ENCODE data around the gene FHDC1.

FHDC1 gene

GRCh38 chr4:152988721-152989553 lies 52.8 kb downstream of the FHDC1 start:
- DNase-seq: no peak

DNA sequence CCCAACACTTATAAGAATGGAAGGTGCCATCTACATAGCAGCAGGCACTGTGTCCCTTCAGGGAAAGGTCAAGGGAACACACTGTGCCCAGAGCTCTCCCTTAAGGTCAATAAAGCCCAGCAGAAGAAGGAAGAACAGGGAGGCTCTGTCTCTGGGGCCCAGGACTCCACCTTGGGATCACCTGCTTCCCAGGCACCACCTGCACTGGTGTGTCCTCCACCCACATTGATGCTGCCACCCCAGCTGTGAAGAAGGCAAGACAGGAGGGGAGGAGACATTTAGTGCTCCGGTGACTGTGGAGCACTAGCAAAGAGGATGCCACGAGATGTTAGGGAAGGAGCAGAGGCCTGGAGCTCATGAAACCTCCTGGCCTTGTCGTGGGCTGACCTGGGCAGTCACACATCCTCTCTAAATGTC lies 53.4 kb downstream of the FHDC1 start:
- DNase-seq: no peak

- DNase-seq: no peak
Measured at GRCh38 chr4:152990471-152991131, 54.5 kb downstream of the FHDC1 start.

GRCh38 chr4:152991398-152991797 lies 55.3 kb downstream of the FHDC1 start:
- DNase-seq: no peak

GRCh38 chr4:152992027-152992426 lies 55.9 kb downstream of the FHDC1 start:
- no peak for DNase-seq

- no peak for DNase-seq
Measured at GRCh38 chr4:152992466-152992865, 56.3 kb downstream of the FHDC1 start.

- no peak for DNase-seq
Measured at GRCh38 chr4:152994038-152994437, 57.9 kb downstream of the FHDC1 start.

DNA sequence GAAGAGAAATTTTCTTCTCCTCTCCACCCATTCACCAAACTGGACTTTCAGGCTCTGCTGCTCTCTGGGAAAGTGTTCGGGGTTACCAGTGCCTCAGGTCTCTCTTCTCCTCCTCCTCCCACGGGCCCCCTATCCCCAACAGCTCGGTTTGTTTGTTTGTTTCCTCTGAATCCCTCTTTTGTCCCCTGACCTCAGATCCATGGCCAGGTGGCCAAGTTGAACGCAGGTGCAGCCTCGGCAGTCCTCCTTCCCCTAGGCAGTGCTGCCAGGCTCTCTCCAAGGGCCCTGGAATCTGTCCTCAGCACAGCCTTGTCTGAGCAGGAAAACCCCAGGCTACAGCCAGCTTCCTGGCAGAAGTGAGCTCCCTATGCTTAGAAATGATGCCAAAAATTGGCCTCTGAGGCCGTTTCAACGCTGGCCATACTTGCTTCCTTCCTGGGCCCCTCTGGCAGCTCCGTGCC lies 60.0 kb downstream of the FHDC1 start:
- no peak for DNase-seq

DNA sequence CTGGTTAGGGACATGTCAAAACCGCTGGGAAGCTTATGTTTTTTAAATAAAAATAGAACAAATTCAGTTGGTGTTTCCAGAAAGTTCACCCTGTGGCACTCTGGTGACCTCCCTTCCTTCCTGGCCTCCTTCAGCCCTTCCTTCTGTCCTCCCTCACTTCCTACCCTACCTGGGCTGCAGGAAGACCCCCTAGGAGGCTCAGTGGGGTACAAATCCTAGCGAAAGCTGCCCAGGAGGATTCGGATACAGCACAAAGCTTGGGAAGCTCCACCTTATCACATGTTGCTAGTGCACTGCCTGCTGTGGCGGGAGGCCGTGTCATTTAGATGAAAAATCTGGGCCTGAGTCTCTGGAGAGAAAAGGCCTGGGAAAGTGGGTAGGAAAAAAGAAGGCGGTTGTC lies 60.5 kb downstream of the FHDC1 start:
- DNase-seq: no peak

DNA sequence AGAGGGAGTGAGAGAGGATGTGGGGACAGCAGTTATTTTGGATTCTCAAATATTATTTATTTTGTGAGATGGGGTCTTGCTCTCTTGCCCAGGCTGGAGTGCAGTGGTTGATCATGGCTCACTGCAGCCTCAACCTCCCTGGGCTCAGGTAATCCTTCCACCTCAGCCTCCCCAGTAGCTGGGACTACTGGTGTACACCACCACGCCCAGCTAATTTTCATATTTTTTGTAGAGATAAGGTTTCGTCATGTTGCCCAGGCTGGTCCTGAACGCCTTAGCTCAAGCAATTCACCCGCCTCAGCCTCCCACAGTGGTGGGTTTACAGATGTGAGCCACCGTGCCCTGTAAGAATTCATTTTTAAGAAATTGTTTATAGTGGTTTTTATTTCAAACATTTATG lies 61.2 kb downstream of the FHDC1 start:
- no peak for DNase-seq

DNA sequence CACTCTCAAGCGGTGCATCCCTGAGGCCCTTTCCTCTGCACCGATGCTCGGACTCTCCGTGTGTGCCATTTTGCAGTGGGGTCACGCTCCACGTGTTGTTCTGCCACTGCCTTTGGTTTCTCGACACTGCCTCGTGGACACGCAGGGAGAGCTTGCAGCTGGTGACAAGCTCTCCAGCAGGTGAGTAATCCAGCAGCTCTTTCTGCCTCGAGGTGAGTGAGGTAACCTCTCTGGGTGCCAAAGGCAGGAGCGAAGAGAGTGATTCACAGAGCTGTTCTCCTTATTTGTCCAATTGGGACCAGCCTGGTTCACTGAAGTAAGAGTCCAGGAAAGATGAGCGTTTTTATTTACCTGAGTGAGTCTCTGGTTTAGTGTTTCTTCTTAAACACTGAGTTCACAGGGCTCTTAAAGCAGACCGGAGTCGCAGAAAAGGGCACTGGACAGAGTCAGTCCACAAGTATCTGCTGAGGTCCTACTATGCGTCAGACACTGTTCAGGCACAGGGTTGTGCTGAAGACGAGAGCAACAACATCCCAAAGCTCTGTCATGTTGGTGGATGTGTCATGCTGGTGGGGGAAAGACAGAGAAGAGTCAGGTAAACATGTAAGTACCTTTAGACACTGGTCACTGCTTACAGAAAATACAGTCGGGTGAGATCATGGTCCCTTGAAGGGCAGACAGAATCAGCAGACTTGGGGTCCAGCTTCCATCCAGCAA lies 61.8 kb downstream of the FHDC1 start:
- no peak for DNase-seq

- no peak for DNase-seq
Measured at GRCh38 chr4:152998861-152999260, 62.7 kb downstream of the FHDC1 start.

DNA sequence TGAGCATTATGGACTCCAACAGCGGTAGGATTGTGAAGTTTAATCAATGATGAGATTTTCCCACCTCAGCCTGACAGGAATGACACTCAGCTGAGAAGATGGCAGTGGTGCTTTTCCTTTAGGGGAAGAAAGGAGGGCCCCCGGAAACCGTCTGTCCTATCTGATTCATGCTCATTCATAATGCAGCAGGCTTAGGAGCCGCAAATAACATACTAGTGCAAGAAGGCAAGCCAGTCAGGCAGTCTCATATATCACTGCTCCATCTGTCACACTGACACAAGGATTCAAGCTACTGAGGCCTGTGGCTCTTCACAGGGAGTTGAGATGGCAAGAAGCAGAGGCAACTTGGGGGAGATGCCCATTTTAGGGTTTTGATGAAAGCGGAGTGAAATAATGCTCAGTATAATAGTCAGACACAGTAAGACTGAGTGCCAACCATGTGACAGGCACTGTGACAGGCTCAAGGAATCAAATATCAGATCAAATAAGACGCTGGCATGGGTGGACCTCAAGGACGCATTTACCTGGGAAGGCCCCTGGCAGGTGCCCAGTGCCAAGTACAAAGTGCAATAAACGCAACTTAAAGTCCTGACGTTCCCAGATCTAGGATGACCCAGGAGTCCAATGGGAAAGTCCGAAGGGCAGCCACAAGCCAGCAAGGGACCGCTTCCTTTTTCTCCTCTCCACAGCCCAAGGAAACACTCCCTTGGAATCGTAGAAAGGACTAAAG lies 63.4 kb downstream of the FHDC1 start:
- no peak for DNase-seq

GRCh38 chr4:153000076-153000420 lies 63.9 kb downstream of the FHDC1 start:
- no peak for DNase-seq

DNA sequence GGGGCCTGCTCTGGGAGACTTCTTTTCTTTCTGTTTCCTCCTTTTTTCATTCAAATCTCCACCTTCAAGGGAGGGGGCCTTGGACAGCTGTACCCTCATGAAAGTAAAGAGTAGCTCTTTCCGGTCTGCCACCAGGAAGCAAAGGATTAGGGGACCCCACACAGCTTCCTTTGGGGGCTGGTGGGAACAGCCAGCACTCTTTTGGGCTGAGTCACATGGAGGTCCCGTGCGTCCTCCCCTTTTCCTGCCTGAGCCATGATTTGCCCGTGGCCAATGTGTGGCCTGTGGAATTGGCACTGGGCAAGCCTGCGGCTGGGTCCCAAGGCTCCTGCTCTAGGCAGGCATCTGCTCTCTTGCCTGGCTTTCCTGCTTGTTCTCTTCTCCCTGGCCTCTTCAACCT lies 65.5 kb downstream of the FHDC1 start:
- DNase-seq: no peak

- DNase-seq: no peak
Measured at GRCh38 chr4:153002110-153002509, 66.0 kb downstream of the FHDC1 start.

- no peak for DNase-seq
Measured at GRCh38 chr4:153004081-153004850, 68.1 kb downstream of the FHDC1 start.

GRCh38 chr4:153005899-153006381 lies 69.8 kb downstream of the FHDC1 start:
- no peak for DNase-seq

- no peak for DNase-seq
Measured at GRCh38 chr4:153008578-153009199, 72.6 kb downstream of the FHDC1 start.

DNA sequence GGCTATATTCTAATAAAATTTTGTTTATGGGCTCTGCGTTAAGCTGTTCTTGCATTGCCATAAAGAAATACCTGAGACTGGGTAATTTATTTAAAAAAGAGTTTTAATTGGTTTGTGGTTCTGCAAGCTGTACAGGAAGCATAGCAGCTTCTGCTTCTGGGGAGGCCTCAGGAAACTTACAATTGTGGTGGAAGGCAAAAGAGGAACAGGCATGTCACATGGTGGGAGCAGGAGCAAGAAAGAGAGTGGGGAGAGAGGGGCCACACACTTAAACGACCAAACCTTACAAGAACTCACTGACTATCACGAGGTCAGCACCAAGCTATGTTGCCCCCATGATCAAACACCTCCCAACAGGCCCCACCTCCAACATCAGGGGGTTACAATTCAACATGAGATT lies 74.0 kb downstream of the FHDC1 start:
- no peak for DNase-seq

- DNase-seq: no peak
Measured at GRCh38 chr4:153013202-153013977, 77.3 kb downstream of the FHDC1 start.
